CD4-positive, alpha-beta T cell (primary cell): ENCODE results near the gene CHD9NB. TPM values are rescaled to one million over a fixed set of nuclear protein-coding genes. Genes with fewer than 3 reads are reported as not detected.
A peak's percentile ranks its signal among the peaks of the same experiment; 100 is the strongest.

ENCODE experiments used
- ATAC-seq: fragments of 200-7000 bp; cut with Tn5 transposase; one replicate; pipeline ENCODE4 v1.10.0; 2022; ENCODE audit warnings: mild to moderate bottlenecking; ENCODE audit not compliant: poor library complexity
- CTCF ChIA-PET: fragments of 350-600 bp; sonication (Branson Sonifier 250); formaldehyde crosslinking; loops from one replicate; lab custom pipeline; 2021; ENCODE audit warnings: antibody characterized with exemption, inconsistent platforms; lab: Charles Lee
- POLR2A ChIA-PET: fragments of 350-600 bp; sonication (Branson Sonifier 250); formaldehyde crosslinking; loops from one replicate; lab custom pipeline; 2021; ENCODE audit warnings: antibody characterized with exemption, inconsistent platforms; lab: Charles Lee
- DNase-seq, 14 experiments: peaks; one replicate each; pipeline ENCODE4 v3.0.0-alpha.2; 2013 to 2020; ENCODE audit warnings: mixed read lengths in 2 of 14
- H3K27ac ChIP-seq, 2 donors: one replicate each; pipeline versions ENCODE4 v1.5.1 to v1.7.0; 2013; ENCODE audit warnings: low read length in 2 of 2, low read depth in 1 of 2, mild to moderate bottlenecking in 1 of 2
- H3K27me3 ChIP-seq, 2 experiments: 1 replicate in 1 of 2; 2 replicates in 1 of 2; pipeline versions ENCODE4 v1.6.1 to v1.7.0; 2013; ENCODE audit warnings: low read length in 2 of 2, control low read depth in 1 of 2, mild to moderate bottlenecking in 1 of 2, moderate library complexity in 1 of 2; ENCODE audit not compliant: insufficient read depth in 2 of 2, control insufficient read depth in 1 of 2
- H3K36me3 ChIP-seq: one replicate; pipeline ENCODE4 v1.6.1; 2013; ENCODE audit warnings: low read length, control low read depth; ENCODE audit not compliant: insufficient read depth
- H3K4me1 ChIP-seq: one replicate; pipeline ENCODE4 v1.6.1; 2013; ENCODE audit warnings: low read length, control low read depth; ENCODE audit not compliant: insufficient read depth
- H3K4me3 ChIP-seq: one replicate; pipeline ENCODE4 v1.5.1; 2013; ENCODE audit warnings: mild to moderate bottlenecking, low read length, moderate library complexity
- H3K9me3 ChIP-seq, 2 experiments: 1 replicate in 1 of 2; 2 replicates in 1 of 2; pipeline versions ENCODE4 v1.6.1 to v1.7.0; 2013; ENCODE audit warnings: low read length in 2 of 2, mild to moderate bottlenecking in 2 of 2, control low read depth in 1 of 2, moderate library complexity in 1 of 2; ENCODE audit not compliant: control insufficient read depth in 1 of 2, insufficient read depth in 1 of 2
- H3K27ac Mint-ChIP-seq: one replicate; pipeline ENCODE4 v1.8.0; 2020; ENCODE audit warnings: mixed read lengths
- H3K27me3 Mint-ChIP-seq: one replicate; pipeline ENCODE4 v1.8.0; 2021; ENCODE audit warnings: mixed read lengths
- H3K36me3 Mint-ChIP-seq: one replicate; pipeline ENCODE4 v1.8.0; 2021; ENCODE audit warnings: low read depth, mixed read lengths
- H3K4me1 Mint-ChIP-seq: one replicate; pipeline ENCODE4 v1.8.0; 2021; ENCODE audit warnings: low read depth, mixed read lengths
- H3K4me3 Mint-ChIP-seq: one replicate; pipeline ENCODE4 v1.8.0; 2020; ENCODE audit warnings: mild to moderate bottlenecking, mixed read lengths
- H3K9me3 Mint-ChIP-seq: one replicate; pipeline ENCODE4 v1.8.0; 2020; ENCODE audit warnings: mixed read lengths
- CTCF ChIP-seq: fragments of 200-600 bp; IDR thresholded peaks from one replicate; pipeline ENCODE4 v1.8.0; 2022; ENCODE audit warnings: antibody characterized with exemption, mild to moderate bottlenecking
- intact Hi-C, 2 experiments: fragments of 100-400 bp; cut with DNase I in 1 of 2; cut with micrococcal nuclease in 1 of 2; formaldehyde crosslinking; loops; one replicate each; pipeline versions ENCODE4 v1.15.1 to v1.9.0; 2023 to 2025; cut with DNase I, micrococcal nuclease
- total RNA-seq, 174 experiments: library from RNA in 2 of 174; stranded (reverse) in 2 of 174; gene quantifications; one replicate each; pipeline ENCODE4 v1.2.3 and lab custom pipeline; 2021 to 2026

CHD9NB gene
- total RNA-seq, 2 experiments from 2014 or later = not detected

GRCh38 chr16:53099318-53100130, 46.8 kb upstream of the CHD9NB start:
- ATAC-seq (peak; percentile 73), DNase-seq (peak; percentile 4 to 81 (median 38))
- Histone ChIP-seq H3K27me3 (no peaks in the 10 kb centered on the region), H3K36me3 (no peaks in the 10 kb centered on the region), H3K9me3 (no peaks in the 10 kb centered on the region), H3K4me3 (peak overlapping the region; percentile 64), H3K27ac (peak overlapping the region; percentile 64 to 78), H3K4me1 (peaks cover 28% of the 10 kb centered on the region)
- POLR2A ChIA-PET = interaction anchor here (0.6 to 1.7 kb wide), 4 partner anchors 20 to 359 kb away, joined by 3 to 8 read pairs (median 4); no protein-coding TSS in a partner anchor
- no peak for TF ChIP-seq CTCF
- Mint-ChIP-seq H3K36me3 (no peaks in the 10 kb centered on the region), H3K4me3 (peak overlapping the region; percentile 78), H3K9me3 (no peaks in the 10 kb centered on the region), H3K4me1 (peaks cover 18% of the 10 kb centered on the region), H3K27ac (peak overlapping the region; percentile 79), H3K27me3 (no peaks in the 10 kb centered on the region)
- intact Hi-C loops = no loop called here
- CTCF ChIA-PET = interaction anchor here (0.8 kb wide), 2 partner anchors 14 to 44 kb away, joined by 3 read pairs; partner anchors contain the start of gene CHD9

- TF ChIP-seq CTCF = no peak
- DNase-seq (peak in 13 of 14 experiments; percentile 2 to 84 (median 13)), ATAC-seq (peak; percentile 55)
- Histone ChIP-seq H3K27ac (peak overlapping the region; percentile 64 to 78), H3K36me3 (no peaks in the 10 kb centered on the region), H3K27me3 (no peaks in the 10 kb centered on the region), H3K9me3 (no peaks in the 10 kb centered on the region), H3K4me1 (peaks cover 35% of the 10 kb centered on the region), H3K4me3 (peak overlapping the region; percentile 64)
- POLR2A ChIA-PET = interaction anchor here (0.6 to 1.7 kb wide), 5 partner anchors 12 to 360 kb away, joined by 3 to 8 read pairs (median 3); no protein-coding TSS in a partner anchor
- CTCF ChIA-PET = interaction anchor here (0.8 kb wide), 1 partner anchor 13 kb away, joined by 3 read pairs; no protein-coding TSS in a partner anchor
- no peaks in the 10 kb centered on the region for H3K27me3 Mint-ChIP-seq
- peaks cover 26% of the 10 kb centered on the region for H3K4me1 Mint-ChIP-seq
- H3K4me3 Mint-ChIP-seq = peak overlapping the region; percentile 78
- intact Hi-C loops = no loop called here
- H3K9me3 Mint-ChIP-seq = no peaks in the 10 kb centered on the region
- no peaks in the 10 kb centered on the region for H3K36me3 Mint-ChIP-seq
- peak overlapping the region; percentile 79 for H3K27ac Mint-ChIP-seq
Measured at GRCh38 chr16:53098526-53099317, 46.0 kb upstream of the CHD9NB start.

GRCh38 chr16:53097190-53097589, 44.5 kb upstream of the CHD9NB start:
- Mint-ChIP-seq H3K36me3 (no peaks in the 10 kb centered on the region), H3K4me1 (peaks cover 30% of the 10 kb centered on the region), H3K4me3 (no peak overlapping the region), H3K9me3 (no peaks in the 10 kb centered on the region), H3K27me3 (no peaks in the 10 kb centered on the region), H3K27ac (no peak overlapping the region)
- H3K27me3 ChIP-seq = no peaks in the 10 kb centered on the region
- H3K36me3 ChIP-seq = no peaks in the 10 kb centered on the region
- CTCF ChIA-PET = no interaction called here
- no peak overlapping the region for H3K27ac ChIP-seq
- intact Hi-C loops = no loop called here
- TF ChIP-seq CTCF = no peak
- POLR2A ChIA-PET = no interaction called here
- DNase-seq (no peak), ATAC-seq (no peak)
- H3K4me1 ChIP-seq = peaks cover 40% of the 10 kb centered on the region
- H3K4me3 ChIP-seq = no peak overlapping the region
- no peaks in the 10 kb centered on the region for H3K9me3 ChIP-seq
